Astrocyte (in vitro differentiated cells and primary cell): Measurements from ENCODE around the gene SLC6A16. TPM values are rescaled to one million over a fixed set of nuclear protein-coding genes. Genes with fewer than 3 reads are reported as not detected.

Experiments used
- DNase-seq: peaks from one replicate; pipeline ENCODE4 v3.0.0-alpha.2; 2010; ENCODE audit warnings: low read depth
- FAIRE-seq: peaks from 2 replicates; lab custom pipeline; 2011; peaks lifted over from hg19 to GRCh38; lab: Jason Lieb, UNC
- H2AFZ ChIP-seq: 2 replicates; pipeline ENCODE4 v1.6.0; 2012; ENCODE audit warnings: low read depth, low read length, inconsistent platforms
- H3K27ac ChIP-seq: 2 replicates; pipeline ENCODE4 v1.5.1; 2011; ENCODE audit warnings: low read depth, low read length, inconsistent platforms
- H3K27me3 ChIP-seq: 2 replicates; pipeline ENCODE4 v1.6.0; 2011; ENCODE audit warnings: low read length, inconsistent platforms; ENCODE audit not compliant: insufficient read depth
- H3K36me3 ChIP-seq: 2 replicates; pipeline ENCODE4 v1.5.1; 2011; ENCODE audit warnings: low read length, inconsistent platforms; ENCODE audit not compliant: insufficient read depth
- H3K4me1 ChIP-seq: 2 replicates; pipeline ENCODE4 v1.5.1; 2011; ENCODE audit warnings: low read length, inconsistent platforms; ENCODE audit not compliant: insufficient read depth
- H3K4me2 ChIP-seq: 2 replicates; pipeline ENCODE4 v1.6.0; 2012; ENCODE audit warnings: low read length, inconsistent platforms
- H3K4me3 ChIP-seq: 2 replicates; pipeline ENCODE4 v1.5.1; 2011; ENCODE audit warnings: low read depth, mild to moderate bottlenecking, low read length, inconsistent platforms; ENCODE audit not compliant: insufficient read depth
- H3K79me2 ChIP-seq: 2 replicates; pipeline ENCODE4 v1.6.0; 2012; ENCODE audit warnings: mild to moderate bottlenecking, low read length, inconsistent platforms; ENCODE audit not compliant: insufficient read depth
- H3K9ac ChIP-seq: 2 replicates; pipeline ENCODE4 v1.6.0; 2012; ENCODE audit warnings: mild to moderate bottlenecking, low read length, inconsistent platforms
- H3K9me3 ChIP-seq: 2 replicates; pipeline ENCODE4 v1.5.1; 2012; ENCODE audit warnings: low read depth, mild to moderate bottlenecking, low read length, inconsistent platforms; ENCODE audit not compliant: insufficient read depth
- H4K20me1 ChIP-seq: 2 replicates; pipeline ENCODE4 v1.6.0; 2012; ENCODE audit warnings: low read length, inconsistent platforms; ENCODE audit not compliant: insufficient read depth
- H3K27ac Mint-ChIP-seq: one replicate; pipeline ENCODE4 v1.8.0; 2021; ENCODE audit warnings: mild to moderate bottlenecking, mixed read lengths; ENCODE audit not compliant: unreplicated experiment
- H3K27me3 Mint-ChIP-seq: one replicate; pipeline ENCODE4 v1.8.0; 2021; ENCODE audit warnings: low read depth, mixed read lengths; ENCODE audit not compliant: unreplicated experiment
- H3K36me3 Mint-ChIP-seq: one replicate; pipeline ENCODE4 v1.8.0; 2021; ENCODE audit warnings: low read depth, mixed read lengths; ENCODE audit not compliant: unreplicated experiment
- H3K4me1 Mint-ChIP-seq: one replicate; pipeline ENCODE4 v1.8.0; 2021; ENCODE audit warnings: low read depth, mixed read lengths; ENCODE audit not compliant: unreplicated experiment
- H3K4me3 Mint-ChIP-seq: one replicate; pipeline ENCODE4 v1.8.0; 2021; ENCODE audit warnings: mild to moderate bottlenecking, moderate library complexity, mixed read lengths; ENCODE audit not compliant: unreplicated experiment
- H3K9me3 Mint-ChIP-seq: one replicate; pipeline ENCODE4 v1.8.0; 2021; ENCODE audit warnings: mild to moderate bottlenecking, mixed read lengths; ENCODE audit not compliant: unreplicated experiment
- EZH2 ChIP-seq: IDR thresholded peaks from 2 replicates; pipeline ENCODE4 v1.6.1; 2012; ENCODE audit warnings: mild to moderate bottlenecking, low read length, inconsistent platforms; ENCODE audit not compliant: insufficient read depth
- total RNA-seq: library from RNA; stranded (reverse); gene quantifications from 2 replicates; pipeline ENCODE4 v1.2.1, GENCODE V29; 2021
- TF ChIP-seq, protein P1 (sequence below): IDR thresholded peaks from 2 replicates; pipeline ENCODE4 v1.5.1; 2011; ENCODE audit warnings: low read depth, mild to moderate bottlenecking, inconsistent platforms, low read length, moderate library complexity; ENCODE audit not compliant: insufficient read depth

The SLC6A16 gene
- total RNA-seq, 1 donor from 2014 or later = 4.6 TPM

DNA sequence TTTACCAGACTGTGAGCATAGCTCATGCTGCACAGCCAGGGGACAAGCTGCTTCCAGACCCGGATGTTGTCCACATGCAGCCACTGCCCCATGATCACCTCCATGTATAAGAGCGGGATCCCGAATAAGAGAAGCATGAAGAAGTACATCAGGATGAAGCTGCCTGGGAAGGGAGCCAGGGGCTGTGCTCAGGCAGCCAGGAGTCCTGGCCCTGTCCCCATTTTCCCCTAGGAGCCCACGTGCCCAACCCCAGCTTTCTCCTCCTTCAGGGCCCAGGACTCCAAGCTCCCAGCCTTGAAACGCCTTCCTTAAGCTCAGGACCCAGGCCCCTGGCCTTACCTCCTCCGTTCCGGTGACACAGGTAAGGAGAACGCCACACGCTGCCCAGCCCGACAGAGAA is 69.3 kb downstream of the SLC6A16 start:
- TF ChIP-seq, protein P1, sequence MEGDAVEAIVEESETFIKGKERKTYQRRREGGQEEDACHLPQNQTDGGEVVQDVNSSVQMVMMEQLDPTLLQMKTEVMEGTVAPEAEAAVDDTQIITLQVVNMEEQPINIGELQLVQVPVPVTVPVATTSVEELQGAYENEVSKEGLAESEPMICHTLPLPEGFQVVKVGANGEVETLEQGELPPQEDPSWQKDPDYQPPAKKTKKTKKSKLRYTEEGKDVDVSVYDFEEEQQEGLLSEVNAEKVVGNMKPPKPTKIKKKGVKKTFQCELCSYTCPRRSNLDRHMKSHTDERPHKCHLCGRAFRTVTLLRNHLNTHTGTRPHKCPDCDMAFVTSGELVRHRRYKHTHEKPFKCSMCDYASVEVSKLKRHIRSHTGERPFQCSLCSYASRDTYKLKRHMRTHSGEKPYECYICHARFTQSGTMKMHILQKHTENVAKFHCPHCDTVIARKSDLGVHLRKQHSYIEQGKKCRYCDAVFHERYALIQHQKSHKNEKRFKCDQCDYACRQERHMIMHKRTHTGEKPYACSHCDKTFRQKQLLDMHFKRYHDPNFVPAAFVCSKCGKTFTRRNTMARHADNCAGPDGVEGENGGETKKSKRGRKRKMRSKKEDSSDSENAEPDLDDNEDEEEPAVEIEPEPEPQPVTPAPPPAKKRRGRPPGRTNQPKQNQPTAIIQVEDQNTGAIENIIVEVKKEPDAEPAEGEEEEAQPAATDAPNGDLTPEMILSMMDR = no peak
- no peak for TF ChIP-seq EZH2
- no peak overlapping the region for H3K9ac ChIP-seq
- FAIRE-seq (no peak), DNase-seq (no peak)
- Mint-ChIP-seq H3K27ac (no peak overlapping the region), H3K9me3 (peaks cover 25% of the 10 kb centered on the region), H3K4me1 (no peaks in the 10 kb centered on the region), H3K27me3 (peaks cover 41% of the 10 kb centered on the region), H3K4me3 (no peak overlapping the region), H3K36me3 (peaks cover 9% of the 10 kb centered on the region)
- H3K79me2 ChIP-seq = no peaks in the 10 kb centered on the region
- H3K36me3 ChIP-seq = no peaks in the 10 kb centered on the region
- peaks cover 8% of the 10 kb centered on the region for H3K9me3 ChIP-seq
- no peak overlapping the region for H3K4me2 ChIP-seq
- no peaks in the 10 kb centered on the region for H3K27me3 ChIP-seq
- no peak overlapping the region for H3K4me3 ChIP-seq
- H2AFZ ChIP-seq = no peak overlapping the region
- H4K20me1 ChIP-seq = no peaks in the 10 kb centered on the region
- H3K4me1 ChIP-seq = no peaks in the 10 kb centered on the region
- no peak overlapping the region for H3K27ac ChIP-seq

DNA sequence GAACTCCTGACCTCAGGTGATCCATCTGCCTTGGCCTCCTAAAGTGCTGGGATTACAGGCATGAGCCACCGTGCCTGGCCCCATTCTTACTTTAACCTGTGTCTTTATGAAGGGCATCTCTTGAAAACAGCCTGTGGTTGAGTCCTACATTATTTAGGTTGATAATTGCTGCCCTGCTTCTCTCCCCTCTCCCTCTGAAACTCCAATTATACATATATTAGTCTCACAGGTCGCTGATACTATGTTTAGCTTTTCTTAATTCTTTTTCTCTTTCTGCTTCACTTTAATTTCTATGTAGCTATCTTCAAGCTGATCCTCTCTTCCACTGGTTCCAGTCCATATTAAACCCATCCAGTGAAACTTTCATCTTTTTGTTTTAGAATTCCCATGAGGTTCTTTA is 75.1 kb downstream of the SLC6A16 start:
- FAIRE-seq (no peak), DNase-seq (no peak)
- H3K27ac Mint-ChIP-seq = no peak overlapping the region
- peaks cover 18% of the 10 kb centered on the region for H3K36me3 Mint-ChIP-seq
- no peaks in the 10 kb centered on the region for H3K4me1 ChIP-seq
- TF ChIP-seq, protein P1 = no peak
- TF ChIP-seq EZH2 = no peak
- no peaks in the 10 kb centered on the region for H3K4me1 Mint-ChIP-seq
- peaks cover 8% of the 10 kb centered on the region for H3K9me3 Mint-ChIP-seq
- no peak overlapping the region for H3K4me3 Mint-ChIP-seq
- no peaks in the 10 kb centered on the region for H4K20me1 ChIP-seq
- H3K79me2 ChIP-seq = no peaks in the 10 kb centered on the region
- no peak overlapping the region for H3K4me3 ChIP-seq
- H3K4me2 ChIP-seq = no peak overlapping the region
- H3K36me3 ChIP-seq = no peaks in the 10 kb centered on the region
- H3K27ac ChIP-seq = no peak overlapping the region
- H2AFZ ChIP-seq = no peak overlapping the region
- no peaks in the 10 kb centered on the region for H3K9me3 ChIP-seq
- no peak overlapping the region for H3K9ac ChIP-seq
- H3K27me3 ChIP-seq = no peaks in the 10 kb centered on the region
- peaks cover 26% of the 10 kb centered on the region for H3K27me3 Mint-ChIP-seq

DNA sequence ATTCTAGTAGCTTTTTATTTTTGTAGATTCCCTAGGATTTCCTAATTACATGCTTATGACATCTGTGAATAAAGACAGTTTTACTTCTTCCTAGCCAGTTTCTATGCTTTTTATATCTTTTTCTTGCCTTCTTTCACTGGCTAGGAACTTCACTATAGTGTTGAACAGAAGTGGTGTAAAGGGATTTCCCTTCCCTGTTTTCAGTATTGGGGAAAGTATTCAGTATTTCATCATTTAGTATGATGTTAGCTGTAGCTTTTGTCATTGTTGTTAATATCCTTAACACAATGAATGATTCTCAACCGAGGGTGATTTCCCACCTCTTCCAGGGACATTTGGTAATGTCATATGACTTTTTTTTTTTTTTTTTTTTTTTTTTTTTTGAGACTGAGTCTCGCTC is 77.3 kb downstream of the SLC6A16 start:
- no peaks in the 10 kb centered on the region for H3K9me3 ChIP-seq
- Mint-ChIP-seq H3K9me3 (peaks cover 7% of the 10 kb centered on the region), H3K4me3 (no peak overlapping the region)

More for the DNA sequence above, 77.3 kb downstream of the SLC6A16 start:
- H3K27me3 ChIP-seq = no peaks in the 10 kb centered on the region
- H2AFZ ChIP-seq = no peak overlapping the region
- H3K4me1 Mint-ChIP-seq = no peaks in the 10 kb centered on the region
- no peaks in the 10 kb centered on the region for H3K4me1 ChIP-seq
- H3K27ac Mint-ChIP-seq = no peak overlapping the region
- H3K27me3 Mint-ChIP-seq = peaks cover 15% of the 10 kb centered on the region
- FAIRE-seq = no peak
- H4K20me1 ChIP-seq = no peaks in the 10 kb centered on the region
- peaks cover 14% of the 10 kb centered on the region for H3K36me3 Mint-ChIP-seq
- H3K36me3 ChIP-seq = no peaks in the 10 kb centered on the region
- H3K4me2 ChIP-seq = no peak overlapping the region
- TF ChIP-seq, protein P1 = no peak
- TF ChIP-seq EZH2 = no peak
- no peaks in the 10 kb centered on the region for H3K79me2 ChIP-seq
- no peak for DNase-seq
- no peak overlapping the region for H3K27ac ChIP-seq
- no peak overlapping the region for H3K4me3 ChIP-seq
- no peak overlapping the region for H3K9ac ChIP-seq
